Calu3 (cell line): Measurements from ENCODE around the gene SCUBE3. TPM values are rescaled to one million over a fixed set of nuclear protein-coding genes. Genes with fewer than 3 reads are reported as not detected.

Experiments
- BruUV-seq: library from RNA; stranded (reverse); fragments of 400-500 nt; replicated peaks from 2 replicates; lab custom pipeline; 2021; lab: Mats Ljungman, UMichigan
- CTCF ChIA-PET: fragments of 300-600 bp; sonication (Branson Sonifier 250); formaldehyde crosslinking; loops from one replicate; lab custom pipeline; 2022; ENCODE audit warnings: antibody characterized with exemption; lab: Charles Lee
- DNase-seq: peaks from one replicate; pipeline ENCODE4 v3.0.0; 2022
- H3K27ac Mint-ChIP-seq: one replicate; pipeline ENCODE4 v1.8.0; 2022; ENCODE audit warnings: mixed read lengths; ENCODE audit not compliant: unreplicated experiment
- H3K27me3 Mint-ChIP-seq: one replicate; pipeline ENCODE4 v1.8.0; 2022; ENCODE audit warnings: mixed read lengths; ENCODE audit not compliant: unreplicated experiment
- H3K36me3 Mint-ChIP-seq: one replicate; pipeline ENCODE4 v1.8.0; 2022; ENCODE audit warnings: mild to moderate bottlenecking, moderate library complexity, mixed read lengths; ENCODE audit not compliant: insufficient read depth, unreplicated experiment
- H3K4me1 Mint-ChIP-seq: one replicate; pipeline ENCODE4 v1.8.0; 2022; ENCODE audit warnings: mild to moderate bottlenecking, low read depth, mixed read lengths; ENCODE audit not compliant: unreplicated experiment
- H3K4me3 Mint-ChIP-seq: one replicate; pipeline ENCODE4 v1.8.0; 2022; ENCODE audit warnings: mild to moderate bottlenecking, low read depth, moderate library complexity, mixed read lengths; ENCODE audit not compliant: unreplicated experiment
- H3K9me3 Mint-ChIP-seq: one replicate; pipeline ENCODE4 v1.8.0; 2022; ENCODE audit warnings: low read depth, mixed read lengths; ENCODE audit not compliant: unreplicated experiment
- intact Hi-C: fragments of 100-400 bp; cut with micrococcal nuclease; formaldehyde crosslinking; loops from one replicate; pipeline ENCODE4 v1.10.0; 2022; ENCODE audit not compliant: unreplicated experiment
- total RNA-seq: library from RNA; stranded (reverse); gene quantifications from 2 replicates; pipeline ENCODE4 v1.2.3, GENCODE V29; 2022
- TF ChIP-seq, protein P1 (sequence below): fragments of 200-600 bp; IDR thresholded peaks from one replicate; pipeline ENCODE4 v1.8.0; 2022; ENCODE audit warnings: antibody characterized with exemption; ENCODE audit not compliant: unreplicated experiment

SCUBE3 gene
- total RNA-seq, 1 experiment from 2014 or later, result 0.47 TPM

DNA sequence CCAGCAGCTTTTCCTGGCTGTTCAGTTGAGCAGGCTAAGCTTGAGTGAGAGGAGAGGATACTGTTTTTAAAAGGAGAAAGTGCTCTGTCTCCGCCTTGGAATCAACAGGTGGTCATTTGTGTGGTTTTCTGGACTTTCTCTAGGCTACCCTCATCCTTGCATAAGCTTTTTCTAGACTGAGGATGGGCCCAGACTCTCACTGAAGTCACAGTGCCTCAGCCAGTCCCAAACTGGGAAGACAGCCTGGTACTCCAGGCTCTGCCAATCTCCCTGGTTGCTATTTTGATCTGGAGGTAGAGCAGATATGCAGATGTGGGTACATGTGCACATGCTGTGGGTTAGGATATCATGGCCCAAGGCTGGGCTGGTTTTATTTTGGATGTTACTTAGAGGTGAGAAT, 7.0 kb downstream of the SCUBE3 start:
- no peak overlapping the region for H3K27ac Mint-ChIP-seq
- H3K36me3 Mint-ChIP-seq, result no peaks in the 10 kb centered on the region
- no peak for DNase-seq
- BruUV-seq, result no TSS peak
- no peak overlapping the region for H3K4me3 Mint-ChIP-seq
- CTCF ChIA-PET, result interaction anchor here (0.6 kb wide), 1 partner anchor 126 kb away, joined by 6 read pairs; no protein-coding TSS in a partner anchor
- intact Hi-C loops, result no loop called here
- H3K4me1 Mint-ChIP-seq, result peaks cover 20% of the 10 kb centered on the region
- H3K9me3 Mint-ChIP-seq, result no peaks in the 10 kb centered on the region
- H3K27me3 Mint-ChIP-seq, result peaks cover 49% of the 10 kb centered on the region
- TF ChIP-seq, protein P1, sequence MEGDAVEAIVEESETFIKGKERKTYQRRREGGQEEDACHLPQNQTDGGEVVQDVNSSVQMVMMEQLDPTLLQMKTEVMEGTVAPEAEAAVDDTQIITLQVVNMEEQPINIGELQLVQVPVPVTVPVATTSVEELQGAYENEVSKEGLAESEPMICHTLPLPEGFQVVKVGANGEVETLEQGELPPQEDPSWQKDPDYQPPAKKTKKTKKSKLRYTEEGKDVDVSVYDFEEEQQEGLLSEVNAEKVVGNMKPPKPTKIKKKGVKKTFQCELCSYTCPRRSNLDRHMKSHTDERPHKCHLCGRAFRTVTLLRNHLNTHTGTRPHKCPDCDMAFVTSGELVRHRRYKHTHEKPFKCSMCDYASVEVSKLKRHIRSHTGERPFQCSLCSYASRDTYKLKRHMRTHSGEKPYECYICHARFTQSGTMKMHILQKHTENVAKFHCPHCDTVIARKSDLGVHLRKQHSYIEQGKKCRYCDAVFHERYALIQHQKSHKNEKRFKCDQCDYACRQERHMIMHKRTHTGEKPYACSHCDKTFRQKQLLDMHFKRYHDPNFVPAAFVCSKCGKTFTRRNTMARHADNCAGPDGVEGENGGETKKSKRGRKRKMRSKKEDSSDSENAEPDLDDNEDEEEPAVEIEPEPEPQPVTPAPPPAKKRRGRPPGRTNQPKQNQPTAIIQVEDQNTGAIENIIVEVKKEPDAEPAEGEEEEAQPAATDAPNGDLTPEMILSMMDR, result no peak

DNA sequence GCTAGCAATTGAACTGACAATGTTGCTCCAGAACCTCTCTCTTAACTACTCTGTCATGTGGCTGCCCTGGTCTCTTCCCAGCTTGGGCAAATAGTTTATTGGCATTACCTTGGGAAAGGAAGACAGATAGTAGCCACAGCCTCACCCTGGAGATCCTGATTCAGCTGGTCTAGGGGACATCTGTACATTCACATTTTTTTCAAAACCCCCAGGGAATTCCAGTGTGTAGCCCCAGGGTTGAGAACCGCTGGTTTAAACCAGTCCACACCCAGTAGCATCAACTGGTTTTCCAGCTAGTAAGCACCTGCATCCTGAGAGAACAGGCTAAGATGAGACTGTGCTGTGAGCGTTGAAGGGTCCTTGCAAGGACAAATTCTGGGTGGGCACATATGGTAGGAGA, 9.6 kb downstream of the SCUBE3 start:
- no TSS peak for BruUV-seq
- CTCF ChIA-PET, result interaction anchor here (0.8 to 0.9 kb wide), 2 partner anchors 16 to 18 kb away, joined by 3 read pairs; no protein-coding TSS in a partner anchor
- Mint-ChIP-seq H3K4me1 (peaks cover under 1% of the 10 kb centered on the region), H3K9me3 (no peaks in the 10 kb centered on the region), H3K27ac (no peak overlapping the region), H3K4me3 (no peak overlapping the region), H3K36me3 (peaks cover 5% of the 10 kb centered on the region), H3K27me3 (peaks cover 22% of the 10 kb centered on the region)
- no peak for DNase-seq
- TF ChIP-seq, protein P1, result no peak
- intact Hi-C loops, result no loop called here

DNA sequence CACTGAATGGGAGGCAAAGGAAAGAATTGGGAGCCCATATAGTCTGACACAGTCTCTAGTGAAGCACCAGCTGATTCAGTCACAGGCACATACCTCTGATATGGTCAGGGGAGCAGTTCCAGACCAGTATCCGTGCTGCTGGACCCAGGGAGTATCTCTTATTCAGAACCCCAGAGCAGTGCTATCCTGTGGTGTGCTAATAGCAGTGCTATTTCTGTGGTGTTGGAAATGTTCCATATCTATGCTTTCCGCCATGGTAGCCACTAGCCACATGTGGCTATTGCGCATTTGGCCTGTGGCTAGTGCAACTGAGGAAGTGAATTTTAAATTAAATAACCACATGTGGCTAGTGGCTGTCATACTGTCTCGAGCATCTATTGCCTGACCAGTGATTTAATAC, 11.0 kb downstream of the SCUBE3 start:
- TF ChIP-seq, protein P1, result no peak
- intact Hi-C loops, result no loop called here
- no TSS peak for BruUV-seq

GRCh38 chr6:35228481-35228880, 14.7 kb downstream of the SCUBE3 start:
- Mint-ChIP-seq H3K4me3 (no peak overlapping the region), H3K36me3 (peaks cover 5% of the 10 kb centered on the region), H3K9me3 (no peaks in the 10 kb centered on the region), H3K27me3 (peaks cover 11% of the 10 kb centered on the region), H3K27ac (no peak overlapping the region), H3K4me1 (no peaks in the 10 kb centered on the region)
- TF ChIP-seq, protein P1, result no peak
- intact Hi-C loops, result no loop called here
- CTCF ChIA-PET, result no interaction called here
- no TSS peak for BruUV-seq
- no peak for DNase-seq

More for the DNA sequence above, 11.0 kb downstream of the SCUBE3 start:
- no peak overlapping the region for H3K4me3 Mint-ChIP-seq
- CTCF ChIA-PET, result interaction anchor here (0.6 to 1.5 kb wide), 2 partner anchors 17 to 325 kb away, joined by 7 to 16 read pairs; no protein-coding TSS in a partner anchor
- H3K9me3 Mint-ChIP-seq, result no peaks in the 10 kb centered on the region
- no peak for DNase-seq
- H3K27ac Mint-ChIP-seq, result no peak overlapping the region
- H3K36me3 Mint-ChIP-seq, result peaks cover 5% of the 10 kb centered on the region
- peaks cover 16% of the 10 kb centered on the region for H3K27me3 Mint-ChIP-seq
- no peaks in the 10 kb centered on the region for H3K4me1 Mint-ChIP-seq
